CD14-positive monocyte (primary cell): Measurements from ENCODE around the gene YES1. TPM values are rescaled to one million over a fixed set of nuclear protein-coding genes. Genes with fewer than 3 reads are reported as not detected.
A peak's percentile ranks its signal among the peaks of the same experiment; 100 is the strongest.
"Not testable (repeated sequence)": the region's sequence is repeated elsewhere in the genome, so short reads cannot be mapped to it uniquely, and the experiment has no call there.

Experiments
- DNase-seq, 3 donors: peaks; one replicate each; pipeline ENCODE4 v3.0.0-alpha.2; 2011 to 2022
- H2AFZ ChIP-seq: 2 replicates; pipeline ENCODE4 v1.6.0; 2012; ENCODE audit warnings: mild to moderate bottlenecking, low read depth, low read length, inconsistent platforms; ENCODE audit not compliant: insufficient read depth, poor library complexity, severe bottlenecking
- H3K27ac ChIP-seq, 2 donors: 1 replicate in 1 of 2; 2 replicates in 1 of 2; pipeline ENCODE4 v1.5.1; 2012 to 2013; ENCODE audit warnings: low read length in 2 of 2, control low read depth in 1 of 2, inconsistent platforms in 1 of 2, low read depth in 1 of 2, mild to moderate bottlenecking in 1 of 2
- H3K27me3 ChIP-seq, 2 donors: one replicate each; pipeline versions ENCODE4 v1.6.0 to v1.6.1; 2011 to 2013; ENCODE audit warnings: low read length in 2 of 2; ENCODE audit not compliant: control insufficient read depth in 2 of 2, insufficient read depth in 2 of 2
- H3K36me3 ChIP-seq, 2 donors: replicated peaks in 1 of 2; 1 replicate in 1 of 2; 2 replicates in 1 of 2; pipeline versions ENCODE4 v1.5.1 to v1.6.1; 2012 to 2013; ENCODE audit warnings: low read length in 2 of 2, control low read depth in 1 of 2, inconsistent platforms in 1 of 2, mild to moderate bottlenecking in 1 of 2; ENCODE audit not compliant: insufficient read depth in 2 of 2, control insufficient read depth in 1 of 2
- H3K4me1 ChIP-seq, 2 donors: 1 replicate in 1 of 2; 2 replicates in 1 of 2; pipeline versions ENCODE4 v1.5.1 to v1.6.1; 2012 to 2013; ENCODE audit warnings: low read length in 2 of 2, control low read depth in 1 of 2, inconsistent platforms in 1 of 2, mild to moderate bottlenecking in 1 of 2, moderate library complexity in 1 of 2; ENCODE audit not compliant: insufficient read depth in 2 of 2, control insufficient read depth in 1 of 2
- H3K4me2 ChIP-seq: replicated peaks from 2 replicates; pipeline ENCODE3; 2012; ENCODE audit warnings: low read length, moderate library complexity, mild to moderate bottlenecking; ENCODE audit not compliant: poor library complexity, severe bottlenecking; ENCODE audit errors: extremely low read depth
- H3K4me3 ChIP-seq, 3 experiments: fragments of 200-600 bp in 1 of 3; sonication (generic) in 1 of 3; replicated peaks in 1 of 3; 1 replicate in 2 of 3; 2 replicates in 1 of 3; pipeline ENCODE4 v1.5.1; 2011 to 2013; ENCODE audit warnings: low read length in 3 of 3, mild to moderate bottlenecking in 3 of 3, control low read depth in 2 of 3, low read depth in 2 of 3, inconsistent platforms in 1 of 3, moderate library complexity in 1 of 3
- H3K79me2 ChIP-seq: 2 replicates; pipeline ENCODE4 v1.6.0; 2012; ENCODE audit warnings: mild to moderate bottlenecking, control low read depth, inconsistent platforms, low read length, moderate library complexity; ENCODE audit not compliant: insufficient read depth
- H3K9ac ChIP-seq: 2 replicates; pipeline ENCODE4 v1.6.0; 2017; ENCODE audit warnings: low read length, mild to moderate bottlenecking; ENCODE audit not compliant: insufficient read depth, poor library complexity, severe bottlenecking
- H3K9me3 ChIP-seq, 2 donors: replicated peaks in 1 of 2; 1 replicate in 1 of 2; 2 replicates in 1 of 2; pipeline versions ENCODE4 v1.5.1 to v1.6.1; 2012 to 2013; ENCODE audit warnings: low read length in 2 of 2, control low read depth in 1 of 2; ENCODE audit not compliant: control insufficient read depth in 1 of 2, insufficient read depth in 1 of 2
- H4K20me1 ChIP-seq: 2 replicates; pipeline ENCODE4 v1.6.0; 2012; ENCODE audit warnings: mild to moderate bottlenecking, low read length, control low read depth, moderate library complexity; ENCODE audit not compliant: insufficient read depth
- H3K27ac Mint-ChIP-seq, 7 donors: one replicate each; pipeline ENCODE4 v1.8.0; 2020; ENCODE audit warnings: mild to moderate bottlenecking in 7 of 7, mixed read lengths in 7 of 7, moderate library complexity in 6 of 7, inconsistent platforms in 2 of 7
- H3K27me3 Mint-ChIP-seq, 3 donors: one replicate each; pipeline ENCODE4 v1.8.0; 2021 to 2022; ENCODE audit warnings: low read depth in 3 of 3, mild to moderate bottlenecking in 3 of 3, mixed read lengths in 3 of 3, moderate library complexity in 3 of 3, inconsistent platforms in 1 of 3
- H3K36me3 Mint-ChIP-seq, 2 donors: one replicate each; pipeline ENCODE4 v1.8.0; 2020; ENCODE audit warnings: mixed read lengths in 2 of 2, inconsistent platforms in 1 of 2, mild to moderate bottlenecking in 1 of 2
- H3K4me1 Mint-ChIP-seq: one replicate; pipeline ENCODE4 v1.8.0; 2020; ENCODE audit warnings: mild to moderate bottlenecking, mixed read lengths
- H3K4me3 Mint-ChIP-seq, 2 donors: one replicate each; pipeline ENCODE4 v1.8.0; 2020; ENCODE audit warnings: mild to moderate bottlenecking in 2 of 2, mixed read lengths in 2 of 2, moderate library complexity in 1 of 2
- H3K9me3 Mint-ChIP-seq, 7 donors: one replicate each; pipeline ENCODE4 v1.8.0; 2020 to 2022; ENCODE audit warnings: mixed read lengths in 7 of 7, mild to moderate bottlenecking in 6 of 7, moderate library complexity in 6 of 7, inconsistent platforms in 2 of 7
- CTCF ChIP-seq: fragments of 200-600 bp; IDR thresholded peaks from one replicate; pipeline ENCODE4 v1.8.0; 2022; ENCODE audit warnings: antibody characterized with exemption, mild to moderate bottlenecking
- WGBS: methylation state at CpG from one replicate; pipeline ENCODE4 v1.1.5; 2013; ENCODE audit warnings: missing lambda C conversion rate; ENCODE audit not compliant: insufficient coverage; 5-methylcytosine and 5-hydroxymethylcytosine counted together
- intact Hi-C, 2 donors: fragments of 100-400 bp; cut with micrococcal nuclease; formaldehyde crosslinking; loops; one replicate each; pipeline versions ENCODE4 v1.15.0 to v1.15.1; 2023
- polyA plus RNA-seq, 3 donors: library from polyadenylated mRNA; depleted of rRNA in 1 of 3; unstranded in 2 of 3; stranded (reverse) in 1 of 3; fragments of 300-500 nt in 2 of 3; fragments of >200 nt in 1 of 3; fragmentation: Illumina TruSeq in 2 of 3; gene quantifications; 1 replicate in 2 of 3; 2 replicates in 1 of 3; pipeline ENCODE4 v1.2.3, GENCODE V29; 2012 to 2021

YES1 gene
- polyA plus RNA-seq, 3 donors, result not detected

DNA sequence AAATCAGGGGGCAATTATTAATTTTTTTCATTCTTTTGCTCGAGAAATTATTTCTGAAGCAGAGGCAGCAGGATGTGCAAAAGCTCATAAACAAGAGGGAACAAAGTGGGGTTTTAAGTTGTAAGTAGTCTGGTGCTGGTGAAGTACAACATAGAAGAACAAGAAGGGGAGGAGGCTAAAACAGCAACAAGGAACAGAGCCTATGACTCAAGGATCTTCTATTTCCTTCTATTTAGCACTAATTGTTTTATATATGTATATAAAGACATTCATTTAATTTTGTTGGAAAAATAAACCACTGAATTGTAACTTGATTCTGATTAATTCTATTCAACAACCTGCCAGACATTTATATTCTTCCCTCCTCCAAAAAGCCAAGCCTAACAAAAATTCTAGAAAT lies 35.0 kb downstream of the YES1 start:
- Histone ChIP-seq H3K27me3 (peaks cover 59 to 69% of the 10 kb centered on the region in 2 donors), H2AFZ (no peak overlapping the region), H3K4me2 (no peak overlapping the region), H3K4me3 (no peak overlapping the region), H3K9me3 (no peaks in the 10 kb centered on the region), H3K4me1 (no peaks in the 10 kb centered on the region), H3K79me2 (no peaks in the 10 kb centered on the region), H4K20me1 (no peaks in the 10 kb centered on the region), H3K27ac (no peak overlapping the region), H3K9ac (no peak overlapping the region), H3K36me3 (no peaks in the 10 kb centered on the region)
- H3K27ac Mint-ChIP-seq, result no peak overlapping the region
- TF ChIP-seq CTCF, result no peak
- H3K27me3 Mint-ChIP-seq, result peaks cover 25 to 66% (median 51%) of the 10 kb centered on the region in 3 donors
- intact Hi-C loops, result no loop called here
- no peak overlapping the region for H3K4me3 Mint-ChIP-seq
- no CpG with 5 or more reads among the region's 1 CpG for WGBS
- no peaks in the 10 kb centered on the region for H3K36me3 Mint-ChIP-seq
- no peaks in the 10 kb centered on the region for H3K9me3 Mint-ChIP-seq
- no peaks in the 10 kb centered on the region for H3K4me1 Mint-ChIP-seq
- no peak for DNase-seq

- H3K79me2 ChIP-seq, H3K9me3 Mint-ChIP-seq, intact Hi-C loops: not testable (repeated sequence)
Observed at GRCh38 chr18:776044-776443, 36.0 kb downstream of the YES1 start.

More at GRCh38 chr18:776044-776443, 36.0 kb downstream of the YES1 start:
- H4K20me1 ChIP-seq, H3K4me3 ChIP-seq, H3K27ac ChIP-seq, H2AFZ ChIP-seq, H3K4me2 ChIP-seq, H3K9ac ChIP-seq, H3K9me3 ChIP-seq, H3K4me1 ChIP-seq, H3K4me1 Mint-ChIP-seq, DNase-seq, H3K27ac Mint-ChIP-seq, H3K36me3 ChIP-seq, H3K36me3 Mint-ChIP-seq: not testable (repeated sequence)
- peaks cover 49 to 60% of the 10 kb centered on the region in 2 donors for H3K27me3 ChIP-seq
- Mint-ChIP-seq H3K27me3 (peaks cover 30 to 64% (median 50%) of the 10 kb centered on the region in 3 donors), H3K4me3 (peak overlapping the region in 1 of 2 donors; percentile 24)
- 66% methylated on average over 2 of the region's 4 CpGs for WGBS
